ENCODE measurements around the gene SOX18.

SOX18 gene

DNA sequence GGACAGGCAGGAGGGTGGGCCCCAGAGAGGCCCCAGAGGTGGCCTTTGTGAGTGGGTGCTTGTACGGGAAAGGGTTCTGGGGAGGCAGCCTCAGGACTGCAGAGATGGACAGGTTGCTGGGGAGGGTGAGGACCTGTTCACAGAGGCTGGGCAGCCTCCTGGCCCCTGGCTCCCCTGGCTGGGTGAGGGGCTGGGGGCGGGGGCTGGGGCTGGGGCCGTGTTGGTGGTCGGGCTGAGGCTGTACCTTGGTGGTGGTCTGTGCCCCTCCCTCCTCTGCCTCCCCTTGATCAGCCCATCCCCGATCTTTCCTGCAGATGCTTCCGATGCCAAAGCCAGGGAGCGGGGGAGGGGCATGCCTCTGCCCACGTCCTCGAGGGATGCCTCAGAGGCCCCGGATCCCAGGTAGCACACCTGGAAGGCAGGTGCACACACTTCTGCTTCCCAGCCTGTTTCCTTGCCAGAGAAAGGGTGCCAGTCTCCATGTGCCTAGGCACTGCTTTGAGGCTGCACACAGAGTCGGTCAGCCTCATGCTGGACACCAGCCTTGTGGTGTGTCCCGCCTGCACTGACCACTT lies 18.4 kb upstream of the SOX18 start:
- FAIRE-seq, result no peak

DNA sequence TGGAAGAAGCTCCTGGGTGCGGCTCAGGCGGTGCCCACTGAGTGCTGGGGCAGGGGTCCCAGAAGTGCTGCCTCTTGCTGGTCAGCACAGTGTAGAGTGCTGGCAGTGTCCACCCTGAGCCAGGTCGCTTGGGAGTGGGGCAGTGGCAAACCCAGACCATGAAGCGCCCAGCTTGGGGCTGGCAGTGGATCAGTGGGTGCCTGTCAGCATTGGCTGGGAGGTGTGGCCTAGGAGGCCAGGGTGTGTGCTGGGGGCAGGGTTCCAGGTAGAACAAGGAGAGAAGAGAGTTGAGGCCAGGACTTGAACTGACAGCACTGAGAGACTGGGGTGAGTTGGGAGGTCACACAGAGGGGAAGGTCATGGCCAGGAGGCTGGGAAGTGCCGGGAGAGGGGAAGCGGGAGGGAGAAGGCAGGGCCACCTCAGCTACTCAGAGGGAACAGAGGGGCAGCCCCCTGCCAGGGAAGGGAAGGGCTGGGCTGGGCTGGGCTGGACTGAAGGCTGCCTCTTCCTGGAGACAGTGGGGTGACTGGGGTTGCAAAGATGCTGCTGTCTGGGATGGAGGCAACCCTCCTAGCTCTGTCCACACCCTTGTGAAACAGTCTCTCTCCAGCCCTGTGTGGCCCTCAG lies 17.7 kb upstream of the SOX18 start:
- no peak for FAIRE-seq

DNA sequence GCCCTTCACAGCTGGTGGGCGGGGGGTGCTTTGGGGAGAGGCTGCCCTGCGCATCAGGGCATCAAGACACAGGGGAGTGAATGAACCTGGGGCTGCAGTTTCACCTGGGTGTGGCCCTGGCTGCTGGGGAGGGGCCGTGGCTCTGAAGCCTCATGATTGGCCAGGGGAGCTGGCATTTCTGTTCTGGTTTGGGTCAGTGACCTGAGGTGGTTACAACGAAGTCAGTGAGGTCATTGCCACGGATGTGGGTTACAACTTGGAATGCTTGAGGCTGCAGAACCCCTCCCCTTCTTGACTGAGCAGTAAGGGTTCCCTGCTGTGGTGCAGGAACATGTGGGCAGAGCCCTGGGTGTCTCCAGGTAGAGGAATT lies 16.5 kb upstream of the SOX18 start:
- no peak for FAIRE-seq

DNA sequence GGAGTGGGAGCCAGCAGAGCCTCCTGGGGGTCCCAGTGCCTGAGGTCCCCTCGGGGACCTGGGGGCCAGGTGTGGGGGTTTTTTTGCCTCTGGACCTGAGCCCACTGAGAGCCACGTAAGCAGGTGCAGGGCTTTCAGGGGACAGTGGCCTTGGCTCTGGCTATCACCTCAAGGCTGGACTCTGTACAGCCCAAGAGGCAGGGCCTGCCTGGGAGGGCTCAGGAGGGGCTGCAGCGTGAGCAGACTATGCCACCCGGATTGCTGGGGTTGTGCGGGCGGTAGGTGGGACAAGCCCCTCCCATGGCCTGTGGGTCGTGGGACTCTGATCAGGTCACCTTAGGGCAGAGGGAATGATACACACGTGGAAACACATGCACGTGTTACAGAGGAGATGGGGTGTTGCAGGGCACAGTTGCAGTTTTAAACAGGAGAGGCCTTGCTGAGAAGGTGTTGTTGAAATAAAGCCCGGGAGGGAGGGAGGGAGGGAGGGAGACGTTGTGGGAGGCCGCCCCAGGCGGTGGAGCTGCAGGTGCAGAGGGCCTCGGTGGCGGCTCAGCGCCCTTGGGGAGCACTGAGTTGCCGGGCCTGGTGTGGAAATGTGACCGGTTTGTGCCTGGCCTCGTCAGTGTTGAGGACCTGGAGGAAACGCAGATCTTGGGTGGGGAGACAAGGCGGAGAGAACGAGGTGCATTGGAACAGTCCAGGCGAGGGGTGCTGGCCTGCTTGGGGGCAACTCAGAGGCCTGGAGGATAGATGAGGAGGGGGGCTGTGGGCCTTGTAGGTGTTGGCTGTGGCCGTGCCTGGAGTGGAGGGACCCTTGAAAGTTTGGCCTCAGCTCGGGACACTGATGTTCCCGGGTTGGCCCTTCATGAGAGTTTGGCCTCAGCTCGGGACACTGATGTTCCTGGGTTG lies 15.9 kb upstream of the SOX18 start:
- no peak for FAIRE-seq

DNA sequence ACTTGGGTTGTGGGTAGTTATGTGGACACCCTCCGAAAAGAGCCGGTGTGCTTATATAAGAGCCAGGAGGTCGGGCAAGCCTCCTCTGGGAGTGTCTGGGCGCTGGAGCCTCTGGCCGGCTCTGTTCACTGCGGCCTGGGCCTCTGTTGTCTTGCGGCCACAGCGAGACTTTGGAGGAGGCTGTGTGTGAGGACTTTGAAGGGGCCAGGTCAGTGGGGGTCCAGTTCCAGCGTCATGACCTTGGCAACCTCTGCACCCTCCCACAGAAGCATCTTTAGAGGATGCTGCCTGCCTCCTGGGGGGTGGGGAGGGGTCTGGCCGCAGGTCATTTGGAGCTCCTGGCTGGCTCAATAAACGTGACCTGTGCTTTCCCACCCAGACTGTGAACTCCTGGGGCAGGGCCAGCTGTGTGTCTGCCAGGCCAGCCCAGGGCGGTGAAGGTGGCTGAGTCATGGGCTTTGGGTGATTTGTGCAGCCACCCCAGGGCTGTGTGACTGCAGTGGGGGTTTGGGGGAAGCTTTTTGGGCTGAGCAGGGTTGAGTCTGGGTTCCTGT lies 14.8 kb upstream of the SOX18 start:
- no peak for FAIRE-seq

DNA sequence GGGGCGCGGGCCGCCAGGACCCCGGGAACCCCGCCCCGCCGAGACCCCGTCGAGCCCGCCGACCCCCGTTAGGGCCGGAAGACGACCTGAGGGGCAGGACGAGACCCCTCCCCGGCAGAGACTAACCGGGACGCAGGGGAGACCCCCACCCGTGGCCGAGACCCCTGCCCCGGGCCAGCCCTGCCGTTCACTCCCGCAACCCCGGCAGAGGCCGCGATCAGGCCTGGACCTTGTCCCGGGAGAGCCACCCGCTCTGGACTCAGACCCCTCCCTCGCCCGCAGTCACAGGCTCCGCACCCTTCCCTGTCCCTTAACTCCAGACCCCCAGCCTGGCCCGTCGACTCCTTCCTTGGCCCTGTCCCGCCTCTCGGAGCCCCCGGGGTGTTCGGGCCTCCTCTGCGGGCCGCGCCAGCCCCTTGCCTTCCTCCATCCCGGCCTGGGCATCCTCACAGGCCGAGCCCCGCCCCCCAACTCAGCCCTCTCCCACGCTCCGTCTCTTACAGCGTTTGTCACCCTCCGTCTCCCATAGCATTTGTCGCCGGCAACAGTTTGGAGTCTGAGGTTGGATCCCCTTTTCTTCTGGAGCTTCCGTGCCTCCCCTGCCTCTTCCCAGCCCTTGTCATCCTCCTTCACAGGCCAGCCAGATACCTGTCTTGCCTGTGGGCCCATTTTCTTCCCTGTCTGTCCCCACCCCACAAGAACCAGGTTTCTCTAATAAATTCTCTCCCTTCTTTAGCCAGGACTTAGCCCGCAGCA lies 14.1 kb upstream of the SOX18 start:
- no peak for FAIRE-seq

DNA sequence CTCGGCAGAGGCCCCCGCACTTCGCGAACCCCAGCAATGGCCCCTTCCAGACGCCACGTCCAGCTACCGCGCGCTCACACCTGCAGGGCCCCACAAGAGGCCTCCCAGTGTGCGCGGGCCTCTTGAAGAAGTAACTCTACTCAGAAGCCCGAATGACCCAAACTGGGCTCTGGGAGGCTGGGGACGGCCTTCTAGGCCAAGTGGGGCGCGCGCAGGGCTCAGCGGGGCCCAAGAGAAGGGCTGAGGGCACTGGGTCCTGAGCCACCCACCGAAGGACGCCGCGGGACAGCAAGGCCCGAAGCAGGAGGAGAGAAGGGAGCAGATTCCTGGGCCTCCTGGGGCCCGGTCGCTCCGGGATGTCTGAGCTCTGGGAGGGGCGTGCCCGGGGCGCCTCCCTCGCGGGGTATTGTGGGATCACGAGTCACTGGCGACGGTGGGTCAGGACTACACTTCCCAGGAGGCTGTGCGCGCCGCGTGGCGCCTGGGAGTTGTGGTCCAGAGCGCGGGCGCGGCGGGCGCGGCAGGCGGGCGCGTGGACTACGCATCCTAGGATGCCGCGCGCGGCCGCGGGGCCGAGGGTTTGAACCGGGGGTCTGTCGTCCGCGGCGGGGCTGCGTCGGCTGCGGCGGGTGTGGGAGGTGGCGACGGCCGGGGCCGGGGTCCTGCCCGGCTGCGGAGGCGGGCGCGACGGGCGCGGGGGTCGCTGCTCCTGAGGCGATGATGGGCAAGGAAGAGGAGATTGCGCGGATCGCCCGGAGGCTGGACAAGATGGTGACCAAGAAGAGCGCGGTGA lies 13.4 kb upstream of the SOX18 start, which contains the start of gene TCEA2:
Gene TCEA2, plus strand, starts transcription at position 603 of the 793 bp plus-strand sequence. Its CDS starts 115 bp downstream, at position 718.
- FAIRE-seq, result no peak

DNA sequence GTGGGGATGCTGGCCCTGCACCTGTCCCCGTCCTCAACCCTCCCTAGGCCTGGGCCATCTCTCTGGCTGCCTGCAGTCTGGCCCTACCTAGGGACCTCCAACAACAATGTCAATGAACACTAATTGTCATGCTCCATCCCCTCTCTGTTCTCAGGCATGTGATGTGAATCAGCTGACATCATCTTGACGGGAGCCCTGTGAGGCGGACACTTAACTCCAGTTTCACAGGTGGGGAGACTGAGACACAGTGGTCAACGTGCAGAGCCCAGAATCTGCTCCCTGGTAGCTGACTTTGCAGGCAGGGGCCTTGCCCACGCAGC lies 12.8 kb upstream of the SOX18 start:
- no peak for FAIRE-seq

DNA sequence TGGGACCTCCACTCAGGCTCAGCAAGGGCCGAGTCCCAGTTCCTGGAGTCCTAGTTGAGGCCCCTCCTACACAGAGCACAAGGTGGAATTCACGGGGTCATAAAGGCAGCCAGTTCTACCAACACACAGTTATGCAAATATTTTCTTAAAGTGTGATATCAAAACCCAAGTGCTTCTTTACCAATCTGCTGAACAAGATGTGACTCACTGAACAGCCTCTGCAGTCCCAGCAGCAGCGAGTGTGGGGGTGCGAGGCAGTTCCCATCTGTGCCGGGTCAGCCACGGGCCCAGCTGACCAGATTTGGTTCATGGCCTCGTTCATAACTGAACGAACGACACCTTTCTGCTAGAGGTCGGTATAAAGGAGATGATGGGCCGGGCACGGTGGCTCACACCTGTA lies 9.1 kb upstream of the SOX18 start:
- FAIRE-seq, result no peak

DNA sequence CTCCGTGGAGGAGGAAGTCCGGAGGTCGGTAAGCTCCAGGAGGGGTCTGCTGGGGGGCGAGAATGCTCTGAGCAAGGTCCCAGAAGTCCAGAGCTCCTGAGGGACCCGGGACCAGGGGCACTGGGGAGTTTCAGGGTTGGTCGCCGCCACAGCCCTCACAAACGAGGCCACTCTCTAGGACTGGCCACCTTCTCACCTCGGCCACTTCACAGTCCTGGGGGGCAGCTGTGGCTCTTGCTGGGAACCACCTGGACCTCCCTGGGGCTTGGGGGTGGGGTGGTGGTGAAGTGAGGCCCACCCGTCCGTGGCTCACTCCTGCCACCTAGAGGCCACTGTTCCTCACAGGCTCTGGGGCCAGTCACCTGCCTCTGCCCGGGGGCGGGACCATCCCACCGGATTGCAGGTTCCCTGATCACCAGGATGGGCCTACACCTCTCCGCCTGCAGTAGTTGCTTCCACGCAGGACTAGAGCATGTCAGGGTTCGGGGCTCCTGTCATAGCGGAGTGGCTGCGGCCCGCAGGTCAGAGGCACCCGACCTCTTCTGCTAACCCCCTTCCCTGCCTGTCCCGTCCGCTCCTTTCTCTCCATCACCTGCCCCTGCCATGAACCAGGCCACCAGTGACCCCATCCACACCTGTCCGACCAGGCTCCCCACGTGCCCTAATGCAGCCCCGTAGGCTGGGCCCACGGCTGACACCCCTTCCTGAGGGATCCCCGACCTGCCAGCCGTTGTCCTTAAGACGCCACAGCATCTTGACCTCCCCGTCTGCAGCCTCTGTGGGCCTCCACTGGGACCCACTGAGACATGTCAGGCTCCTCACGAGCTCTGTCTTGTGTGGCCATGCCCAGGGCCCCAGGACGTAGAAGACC lies 8.4 kb upstream of the SOX18 start:
- FAIRE-seq, result no peak

DNA sequence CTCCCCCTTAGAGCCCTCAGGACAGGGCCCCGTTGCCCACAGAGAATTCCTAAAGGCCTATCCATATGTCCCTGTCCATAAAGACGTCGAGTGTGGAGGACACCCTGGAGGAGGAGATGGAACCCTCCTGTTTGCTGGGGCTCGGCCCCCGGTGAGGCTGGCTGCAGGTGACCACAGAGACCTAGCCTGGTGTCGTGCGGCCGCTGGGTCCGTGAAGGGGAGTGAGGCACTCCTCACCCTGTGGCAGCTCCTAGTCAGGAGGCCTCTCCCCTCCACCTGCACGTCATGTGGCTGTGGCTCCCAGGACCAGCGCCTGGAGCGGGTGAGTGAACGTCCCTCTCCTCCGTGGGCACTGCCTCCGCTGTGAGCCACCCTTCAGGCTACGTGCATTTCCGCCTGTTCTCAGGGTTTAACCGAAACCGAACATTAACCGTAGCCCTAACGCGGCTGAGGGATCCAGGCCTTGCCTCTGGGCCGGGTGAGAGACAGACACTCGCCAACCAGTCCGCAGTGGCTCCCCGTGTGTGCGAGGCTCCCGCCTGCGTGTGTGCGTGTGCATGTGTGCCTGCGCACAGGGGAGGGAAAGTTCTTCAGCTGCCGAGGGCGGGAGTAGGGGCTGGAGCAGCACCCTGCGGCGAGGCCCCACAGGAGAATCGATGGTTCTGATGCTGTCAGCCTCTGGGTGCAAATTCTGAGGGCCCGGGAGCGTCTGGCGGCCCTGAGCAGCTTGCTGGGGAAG lies 7.6 kb upstream of the SOX18 start:
- no peak for FAIRE-seq

DNA sequence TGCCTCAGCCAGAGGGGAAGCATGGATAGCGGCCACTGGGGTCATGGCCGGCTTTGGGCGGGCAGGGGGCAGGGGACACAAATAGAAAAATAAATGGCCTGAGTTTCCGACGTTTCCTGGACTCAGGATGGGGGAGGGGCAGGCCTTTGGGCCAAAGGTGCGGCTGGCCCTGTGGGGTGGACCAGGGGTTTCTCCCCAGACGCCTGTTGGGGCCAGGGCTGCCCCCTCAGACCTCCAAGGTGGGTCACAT lies 7.1 kb upstream of the SOX18 start:
- FAIRE-seq, result no peak

DNA sequence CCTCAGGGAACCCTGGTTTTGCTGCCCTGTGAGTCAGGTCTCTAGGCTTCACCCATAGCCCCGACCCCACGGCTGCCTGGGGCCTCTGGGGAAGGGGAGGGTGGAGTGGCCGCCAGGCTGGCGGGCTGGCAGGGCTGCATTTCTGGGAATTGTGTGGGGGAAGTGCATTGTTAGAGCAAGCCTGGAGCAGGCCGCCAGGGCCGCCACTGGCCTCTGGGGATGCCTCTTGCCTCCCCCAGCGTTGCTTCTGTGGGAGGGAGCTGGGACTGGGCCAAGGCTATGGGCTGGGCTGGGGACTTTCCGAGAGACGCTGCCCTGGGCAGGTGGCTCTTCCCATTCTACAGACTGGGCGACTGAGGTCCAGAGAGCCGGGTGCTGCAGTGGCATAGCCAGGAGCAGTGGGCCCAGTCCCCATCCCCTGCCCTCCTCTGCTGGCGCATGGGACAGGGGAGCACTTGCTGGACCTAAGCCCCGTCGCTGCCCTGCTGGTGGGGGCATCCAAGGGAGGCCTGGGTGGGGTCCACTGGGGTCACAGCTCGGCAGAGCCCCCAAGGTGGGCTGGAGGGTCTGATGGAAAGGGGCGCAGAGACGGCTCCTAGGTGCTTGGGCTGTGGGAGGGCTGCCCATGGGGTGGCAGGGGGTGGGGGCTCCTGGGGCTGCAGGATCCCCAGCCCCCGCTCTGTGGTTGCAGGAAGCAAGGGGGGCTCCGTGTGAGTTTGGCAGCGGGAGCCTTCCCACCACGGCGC lies 6.6 kb upstream of the SOX18 start:
- no peak for FAIRE-seq

DNA sequence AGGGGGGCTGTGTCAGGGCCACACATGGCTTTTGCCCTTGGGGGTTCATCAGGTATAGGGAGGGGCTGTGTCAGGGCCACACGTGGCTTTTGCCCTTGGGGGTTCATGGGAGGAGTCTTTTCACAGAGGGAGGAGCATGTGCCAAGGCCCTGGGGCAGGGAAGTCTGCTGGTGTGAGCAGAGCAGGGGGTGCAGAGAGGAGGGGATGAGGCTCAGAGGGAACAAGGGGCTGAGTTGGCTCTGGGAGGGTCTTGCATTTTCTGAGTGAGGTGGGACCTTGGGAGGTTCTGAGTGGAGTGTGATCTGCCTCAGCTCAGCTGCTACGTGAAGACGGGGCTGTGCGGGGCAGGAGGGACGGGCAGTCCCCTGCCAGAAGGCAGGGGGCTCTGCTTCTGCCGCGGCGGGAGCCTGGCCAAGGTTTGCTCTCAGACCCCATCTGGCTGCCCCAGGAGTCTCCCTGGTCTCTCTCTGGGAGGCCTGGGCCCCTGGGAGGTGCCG lies 6.0 kb upstream of the SOX18 start:
- no peak for FAIRE-seq

DNA sequence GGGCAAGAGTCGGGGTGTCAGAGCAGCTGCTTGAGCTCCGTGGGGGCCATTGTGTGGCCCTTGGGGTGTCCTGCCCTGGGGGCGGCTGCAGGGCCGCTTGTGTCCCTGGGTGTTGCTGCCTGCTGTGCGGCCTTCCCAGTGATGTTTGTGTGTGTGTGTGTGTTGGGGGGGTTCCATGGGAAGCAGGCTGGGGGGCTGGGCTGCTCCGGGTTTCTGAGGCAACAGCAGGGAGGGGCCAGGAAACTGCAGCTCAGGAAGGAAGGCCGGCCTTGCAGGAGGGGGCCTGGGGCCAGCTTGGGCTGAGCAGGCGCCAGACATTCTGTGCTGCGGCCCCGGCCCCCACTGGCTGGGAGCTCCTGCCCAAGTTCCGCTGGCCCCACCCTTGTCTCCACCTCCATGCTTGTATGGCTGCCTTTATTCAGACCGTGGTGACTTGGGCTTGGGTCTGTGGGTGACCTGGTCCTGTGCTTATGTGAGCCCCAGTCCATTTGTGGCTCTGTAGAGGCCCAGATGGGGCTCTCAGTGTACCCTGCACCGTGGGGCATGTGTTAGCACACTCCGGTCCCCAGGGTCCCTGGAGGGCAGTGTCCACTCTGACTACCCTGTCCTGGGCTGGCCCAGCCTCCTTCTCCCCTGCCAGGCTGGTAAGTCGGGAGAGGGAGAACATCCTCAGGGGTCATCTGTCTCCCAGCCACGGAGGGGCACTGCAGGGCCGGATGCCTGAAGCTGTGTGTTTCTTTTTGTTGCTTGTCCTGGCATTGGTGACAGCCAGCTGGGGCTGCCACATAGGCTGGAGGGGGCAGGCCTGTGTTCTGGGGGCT lies 4.6 kb upstream of the SOX18 start:
- no peak for FAIRE-seq

DNA sequence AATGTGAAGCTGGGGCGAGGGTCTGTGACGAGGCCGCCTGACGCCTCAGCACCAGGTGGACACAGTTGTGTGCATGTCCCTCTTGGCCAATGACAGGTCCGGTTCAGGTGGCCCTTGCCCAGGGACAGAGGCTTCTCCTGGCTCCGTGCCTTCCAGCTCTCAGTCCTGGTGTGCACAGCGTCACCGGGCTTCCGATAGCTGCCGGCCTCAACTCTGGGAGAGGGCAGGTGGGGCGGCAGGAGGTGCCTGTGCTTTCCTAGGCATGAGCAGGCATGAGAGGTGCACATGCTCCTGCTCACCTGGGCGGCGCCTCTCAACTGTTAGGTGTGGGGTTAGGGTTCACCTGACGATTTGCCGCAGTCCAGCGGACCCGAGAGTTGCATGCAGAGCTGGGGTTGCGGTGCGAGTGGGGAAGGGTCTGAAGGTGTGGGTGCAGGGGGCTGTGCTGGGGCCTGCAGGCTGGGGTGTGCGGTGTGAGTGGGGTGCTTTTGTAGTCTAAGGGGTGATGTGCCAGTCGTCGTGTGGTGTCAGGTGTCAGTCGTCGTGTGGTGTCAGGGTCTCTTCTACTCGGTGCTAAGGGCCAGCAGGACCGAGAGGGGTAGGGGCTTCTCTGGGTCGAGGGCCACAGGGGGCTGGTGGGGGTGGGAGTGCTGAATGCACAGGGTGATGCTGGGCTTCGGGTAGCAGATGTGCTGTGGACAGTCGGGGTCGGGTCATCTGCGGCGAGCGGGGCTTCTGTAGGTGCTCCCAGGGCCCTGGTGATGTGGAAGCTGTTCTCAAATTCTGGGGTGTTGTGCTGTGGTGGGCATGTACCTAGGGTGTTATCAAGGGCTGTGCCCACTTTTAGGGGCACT lies 3.8 kb upstream of the SOX18 start:
- no peak for FAIRE-seq

DNA sequence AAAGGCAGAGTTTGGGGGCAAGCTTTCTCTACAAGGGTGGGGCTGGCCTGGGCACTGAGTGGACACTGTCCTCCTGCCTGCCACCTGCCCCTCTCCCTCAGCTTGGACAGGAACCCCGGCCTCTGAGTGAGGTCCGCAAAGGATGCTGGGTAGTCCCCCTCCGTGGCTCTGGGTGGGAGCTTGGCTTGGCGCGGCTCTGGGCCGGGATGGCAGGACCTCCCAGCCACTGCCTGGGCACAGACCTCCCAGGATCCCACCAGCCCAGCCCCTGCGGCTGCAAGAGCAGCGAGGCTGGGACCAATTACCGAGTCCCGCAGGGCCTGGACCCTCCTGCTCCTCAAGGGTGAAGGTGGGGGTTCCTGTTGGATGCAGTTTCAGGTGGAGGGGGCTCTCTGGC lies 2.9 kb upstream of the SOX18 start:
- FAIRE-seq, result no peak

Data from islet of Langerhans (tissue), 1 donor.